Natural killer cell treated with Interleukin-12 subunit alpha and Interleukin-12 subunit beta and Interleukin-15 and Interleukin-18, amount 100 ng/mL, for 72 hours (primary cell): ENCODE measurements around the gene MT1E. TPM values are rescaled to one million over a fixed set of nuclear protein-coding genes. Genes with fewer than 3 reads are reported as not detected.
"Not testable (repeated sequence)": the region's sequence is repeated elsewhere in the genome, so short reads cannot be mapped to it uniquely, and the experiment has no call there.

Experiments used
- ATAC-seq, 2 donors: fragments of 150-1000 bp; cut with Tn5 transposase in 1 of 2; sonication (Bioruptor Pico), chemical (Tn5 transposase) in 1 of 2; 2 replicates each; pipeline ENCODE4 v1.10.0; 2021
- DNase-seq: peaks from one replicate; pipeline ENCODE4 v3.0.0; 2022; ENCODE audit warnings: low spot score
- H3K27ac Mint-ChIP-seq, 2 donors: 1 replicate in 1 of 2; 2 replicates in 1 of 2; pipeline ENCODE4 v1.8.0; 2022; ENCODE audit warnings: mixed read lengths in 2 of 2, mild to moderate bottlenecking in 1 of 2, moderate library complexity in 1 of 2
- H3K27me3 Mint-ChIP-seq, 2 donors: 1 replicate in 1 of 2; 2 replicates in 1 of 2; pipeline ENCODE4 v1.8.0; 2022; ENCODE audit warnings: mixed read lengths in 2 of 2
- H3K36me3 Mint-ChIP-seq: one replicate; pipeline ENCODE4 v1.8.0; 2022; ENCODE audit warnings: mixed read lengths
- H3K4me1 Mint-ChIP-seq, 2 donors: 1 replicate in 1 of 2; 2 replicates in 1 of 2; pipeline ENCODE4 v1.8.0; 2022; ENCODE audit warnings: low read depth in 2 of 2, mixed read lengths in 2 of 2, mild to moderate bottlenecking in 1 of 2
- H3K4me3 Mint-ChIP-seq: one replicate; pipeline ENCODE4 v1.8.0; 2022; ENCODE audit warnings: mixed read lengths
- H3K9me3 Mint-ChIP-seq: 2 replicates; pipeline ENCODE4 v1.8.0; 2022; ENCODE audit warnings: mixed read lengths
- total RNA-seq, 2 donors: library from RNA; stranded (reverse); gene quantifications; one replicate each; pipeline ENCODE4 v1.2.3, GENCODE V29; 2022

MT1E gene
- total RNA-seq, 2 donors from 2014 or later: 58.5 to 148 TPM

GRCh38 chr16:56669840-56670619 is 44.4 kb downstream of the MT1E start:
- DNase-seq: no peak
- ATAC-seq: no peak
- Mint-ChIP-seq H3K27me3 (peaks cover 45 to 56% of the 10 kb centered on the region in 2 donors), H3K4me1 (peaks cover 8 to 22% of the 10 kb centered on the region in 2 donors), H3K27ac (no peak overlapping the region), H3K9me3 (no peaks in the 10 kb centered on the region), H3K36me3 (no peaks in the 10 kb centered on the region), H3K4me3 (no peak overlapping the region)

- peaks cover 45 to 61% of the 10 kb centered on the region in 2 donors for H3K27me3 Mint-ChIP-seq
- peaks cover 14 to 28% of the 10 kb centered on the region in 2 donors for H3K4me1 Mint-ChIP-seq
- DNase-seq (no peak), ATAC-seq (no peak)
- H3K4me3 Mint-ChIP-seq: no peak overlapping the region
- no peaks in the 10 kb centered on the region for H3K9me3 Mint-ChIP-seq
- no peak overlapping the region for H3K27ac Mint-ChIP-seq
- no peaks in the 10 kb centered on the region for H3K36me3 Mint-ChIP-seq
Measured at GRCh38 chr16:56670620-56670934, 45.0 kb downstream of the MT1E start.

GRCh38 chr16:56671691-56672090 is 46.1 kb downstream of the MT1E start:
- H3K36me3 Mint-ChIP-seq, H3K9me3 Mint-ChIP-seq, H3K27ac Mint-ChIP-seq, ATAC-seq, H3K4me3 Mint-ChIP-seq, DNase-seq: not testable (repeated sequence)
- peaks cover 44 to 63% of the 10 kb centered on the region in 2 donors for H3K27me3 Mint-ChIP-seq
- peaks cover 23 to 31% of the 10 kb centered on the region in 2 donors for H3K4me1 Mint-ChIP-seq

- peaks cover 23 to 31% of the 10 kb centered on the region in 2 donors for H3K4me1 Mint-ChIP-seq
- H3K4me3 Mint-ChIP-seq: not testable (repeated sequence)
Measured at GRCh38 chr16:56672171-56672570, 46.6 kb downstream of the MT1E start.

GRCh38 chr16:56672761-56673536 is 47.4 kb downstream of the MT1E start:
- no peak for ATAC-seq
- H3K27me3 Mint-ChIP-seq: peaks cover 40 to 55% of the 10 kb centered on the region in 2 donors

More at GRCh38 chr16:56672171-56672570, 46.6 kb downstream of the MT1E start:
- not testable (repeated sequence) for H3K36me3 Mint-ChIP-seq, H3K27ac Mint-ChIP-seq, H3K9me3 Mint-ChIP-seq, ATAC-seq, DNase-seq
- H3K27me3 Mint-ChIP-seq: peaks cover 44 to 63% of the 10 kb centered on the region in 2 donors

GRCh38 chr16:56673921-56674320 is 48.3 kb downstream of the MT1E start:
- no peaks in the 10 kb centered on the region for H3K9me3 Mint-ChIP-seq
- H3K27me3 Mint-ChIP-seq: peaks cover 32 to 46% of the 10 kb centered on the region in 2 donors
- H3K4me1 Mint-ChIP-seq: peaks cover 17 to 20% of the 10 kb centered on the region in 2 donors
- H3K27ac Mint-ChIP-seq: peak overlapping the region in 1 of 2 donors; percentile 25
- ATAC-seq: no peak
- H3K36me3 Mint-ChIP-seq: no peaks in the 10 kb centered on the region
- no peak for DNase-seq
- H3K4me3 Mint-ChIP-seq: no peak overlapping the region

More at GRCh38 chr16:56672761-56673536, 47.4 kb downstream of the MT1E start:
- Mint-ChIP-seq H3K36me3 (no peaks in the 10 kb centered on the region), H3K4me3 (no peak overlapping the region), H3K9me3 (no peaks in the 10 kb centered on the region), H3K27ac (no peak overlapping the region), H3K4me1 (peaks cover 23 to 28% of the 10 kb centered on the region in 2 donors)
- DNase-seq: no peak

GRCh38 chr16:56674570-56674969 is 49.0 kb downstream of the MT1E start:
- H3K4me3 Mint-ChIP-seq, H3K27ac Mint-ChIP-seq: not testable (repeated sequence)
- H3K4me1 Mint-ChIP-seq: peaks cover 18 to 19% of the 10 kb centered on the region in 2 donors

GRCh38 chr16:56675685-56676210 is 50.2 kb downstream of the MT1E start:
- DNase-seq: peak; percentile 77
- Mint-ChIP-seq H3K27ac (peak overlapping the region; percentile 47 to 65), H3K9me3 (no peaks in the 10 kb centered on the region), H3K36me3 (no peaks in the 10 kb centered on the region), H3K4me3 (peak overlapping the region; percentile 53), H3K4me1 (peaks cover 20 to 22% of the 10 kb centered on the region in 2 donors), H3K27me3 (peaks cover 22 to 39% of the 10 kb centered on the region in 2 donors)
- ATAC-seq: peak; percentile 76 to 83

More at GRCh38 chr16:56674570-56674969, 49.0 kb downstream of the MT1E start:
- H3K36me3 Mint-ChIP-seq, H3K9me3 Mint-ChIP-seq, ATAC-seq, DNase-seq: not testable (repeated sequence)
- peaks cover 27 to 42% of the 10 kb centered on the region in 2 donors for H3K27me3 Mint-ChIP-seq

Other genes starting within 250 kb of the MT1E start
- 10 to 100 TPM; 46.5 to 86.2 TPM for gene AMFR, start 200.2 kb upstream of the MT1E start, total RNA-seq
- gene NUDT21, start 174.4 kb upstream of the MT1E start, total RNA-seq: 100 to 1,000 TPM; 170 to 176 TPM
- gene OGFOD1, start 174.2 kb upstream of the MT1E start, total RNA-seq: 10 to 100 TPM; 50.1 to 72.1 TPM
- gene BBS2, start 105.8 kb upstream of the MT1E start, total RNA-seq: 10 to 100 TPM in 1 of 2 donors, 1 to 10 TPM in 1; 6.6 to 10.6 TPM
- not detected for gene MT4, start 60.7 kb upstream of the MT1E start, total RNA-seq
- gene MT3, start 36.3 kb upstream of the MT1E start, total RNA-seq: 1 to 10 TPM in 1 of 2 donors, under 1 TPM in 1; 0.70 to 4.2 TPM
- gene MT2A, start 17.2 kb upstream of the MT1E start, total RNA-seq: 1,000 to 10,000 TPM in 1 of 2 donors, 100 to 1,000 TPM in 1; 549 to 1,013 TPM
- under 1 TPM in 1 of 2 donors, not detected in 1; 0.36 TPM for gene MT1M, start 6.9 kb downstream of the MT1E start, total RNA-seq
- 10 to 100 TPM in 1 of 2 donors, 1 to 10 TPM in 1; 6.3 to 22.4 TPM for gene MT1A, start 12.9 kb downstream of the MT1E start, total RNA-seq
- not detected for gene MT1B, start 26.1 kb downstream of the MT1E start, total RNA-seq
- 10 to 100 TPM; 11.1 to 19.9 TPM for gene MT1F, start 32.2 kb downstream of the MT1E start, total RNA-seq
- 1 to 10 TPM; 3.3 to 7.5 TPM for gene MT1G, start 42.3 kb downstream of the MT1E start, total RNA-seq
- not detected for gene MT1H, start 44.0 kb downstream of the MT1E start, total RNA-seq
- 10 to 100 TPM; 60.6 to 66.3 TPM for gene MT1X, start 56.7 kb downstream of the MT1E start, total RNA-seq
- 100 to 1,000 TPM; 111 to 171 TPM for gene NUP93, start 104.3 kb downstream of the MT1E start, total RNA-seq
- not detected for gene SLC12A3, start 239.4 kb downstream of the MT1E start, total RNA-seq